BJ (cell line): ENCODE measurements around the gene PLGRKT. TPM values are rescaled to one million over a fixed set of nuclear protein-coding genes. Genes with fewer than 3 reads are reported as not detected.
"Not testable (repeated sequence)": the region's sequence is repeated elsewhere in the genome, so short reads cannot be mapped to it uniquely, and the experiment has no call there.

Experiments used
- CTCF ChIA-PET: fragments of 350-600 bp; formaldehyde crosslinking; extraction: SDS; loops from one replicate; lab custom pipeline; 2021; ENCODE audit warnings: antibody characterized with exemption, inconsistent platforms; lab: Yijun Ruan, JAX
- POLR2A ChIA-PET: fragments of 300-600 bp; sonication (Branson Sonifier 250); formaldehyde crosslinking; extraction: SDS; loops from one replicate; lab custom pipeline; 2021; ENCODE audit warnings: antibody characterized with exemption; lab: Charles Lee
- DNase-seq: peaks from one replicate; pipeline ENCODE4 v3.0.0-alpha.2; 2011; ENCODE audit warnings: low read depth
- H3K27me3 ChIP-seq: 2 replicates; pipeline ENCODE4 v1.6.0; 2011; ENCODE audit warnings: low read length; ENCODE audit not compliant: control insufficient read depth, insufficient read depth
- H3K36me3 ChIP-seq: 2 replicates; pipeline ENCODE4 v1.5.1; 2011; ENCODE audit warnings: low read length; ENCODE audit not compliant: control insufficient read depth, insufficient read depth
- H3K4me3 ChIP-seq: 2 replicates; pipeline ENCODE4 v1.5.1; 2011; ENCODE audit warnings: low read depth, mild to moderate bottlenecking, control low read depth, low read length
- CTCF ChIP-seq: IDR thresholded peaks from 2 replicates; pipeline ENCODE4 v1.5.1; 2011; ENCODE audit warnings: low read depth, mild to moderate bottlenecking, control low read depth, inconsistent platforms, low read length, moderate library complexity; ENCODE audit not compliant: insufficient read depth
- polyA plus RNA-seq: library from polyadenylated mRNA; depleted of rRNA; stranded (reverse); fragments of >200 nt; gene quantifications from 2 replicates; pipeline ENCODE4 v1.2.3, GENCODE V29; 2011

PLGRKT gene
- polyA plus RNA-seq, 1 experiment = 7.7 TPM

GRCh38 chr9:5481322-5482040 lies 43.8 kb upstream of the PLGRKT start:
- H3K27me3 ChIP-seq = no peaks in the 10 kb centered on the region
- no peak for DNase-seq
- ChIA-PET CTCF (no interaction called here), POLR2A (no interaction called here)
- H3K36me3 ChIP-seq = no peaks in the 10 kb centered on the region
- no peak overlapping the region for H3K4me3 ChIP-seq
- 0 out of 2 replicates have a peak, but pooled peaks have one; percentile 19 for TF ChIP-seq CTCF

GRCh38 chr9:5480919-5481318 lies 43.2 kb upstream of the PLGRKT start:
- DNase-seq = no peak
- CTCF ChIA-PET = interaction anchor here (0.9 kb wide), 1 partner anchor 12 kb away, joined by 3 read pairs; no protein-coding TSS in a partner anchor
- no peak for TF ChIP-seq CTCF

GRCh38 chr9:5479994-5480694 lies 42.4 kb upstream of the PLGRKT start:
- Histone ChIP-seq H3K36me3 (no peaks in the 10 kb centered on the region), H3K4me3 (no peak overlapping the region), H3K27me3 (no peaks in the 10 kb centered on the region)
- DNase-seq = no peak
- ChIA-PET POLR2A (no interaction called here), CTCF (interaction anchor here (0.9 kb wide), 1 partner anchor 13 kb away, joined by 3 read pairs; no protein-coding TSS in a partner anchor)
- no peak for TF ChIP-seq CTCF

More at GRCh38 chr9:5480919-5481318, 43.2 kb upstream of the PLGRKT start:
- H3K27me3 ChIP-seq = no peaks in the 10 kb centered on the region
- no peaks in the 10 kb centered on the region for H3K36me3 ChIP-seq
- H3K4me3 ChIP-seq = no peak overlapping the region
- POLR2A ChIA-PET = no interaction called here

- H3K27me3 ChIP-seq = no peaks in the 10 kb centered on the region
- POLR2A ChIA-PET = no interaction called here
- no peak for TF ChIP-seq CTCF
- CTCF ChIA-PET = no interaction called here
- H3K4me3 ChIP-seq = no peak overlapping the region
- H3K36me3 ChIP-seq = no peaks in the 10 kb centered on the region
- no peak for DNase-seq
Measured at GRCh38 chr9:5478206-5478605, 40.5 kb upstream of the PLGRKT start.

DNA sequence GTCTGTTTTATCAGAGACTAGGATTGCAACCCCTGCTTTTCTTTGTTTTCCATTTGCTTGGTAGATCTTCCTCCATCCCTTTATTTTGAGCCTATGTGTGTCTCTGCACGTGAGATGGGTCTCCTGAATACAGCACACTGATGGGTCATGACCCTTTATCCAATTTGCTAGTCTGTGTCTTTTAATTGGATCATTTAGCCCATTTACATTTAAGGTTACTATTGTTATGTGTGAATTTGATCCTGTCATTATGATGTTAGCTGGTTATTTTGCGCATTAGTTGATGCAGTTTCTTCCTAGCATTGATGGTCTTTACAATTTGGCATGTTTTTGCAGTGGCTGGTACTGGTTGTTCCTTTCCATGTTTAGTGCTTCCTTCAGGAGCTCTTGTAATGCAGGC lies 37.9 kb upstream of the PLGRKT start:
- H3K36me3 ChIP-seq, DNase-seq, H3K4me3 ChIP-seq, H3K27me3 ChIP-seq, POLR2A ChIA-PET, CTCF ChIA-PET: not testable (repeated sequence)
